Skeletal muscle cell (primary cell): ENCODE measurements around the gene GTF2H3.
A peak's percentile ranks its signal among the peaks of the same experiment; 100 is the strongest.

Experiments used
- DNase-seq: peaks from one replicate; pipeline ENCODE4 v3.0.0-alpha.2; 2010; ENCODE audit warnings: low read depth
- H3K4me3 ChIP-seq: 2 replicates; pipeline ENCODE4 v1.5.1; 2011; ENCODE audit warnings: low read depth, mild to moderate bottlenecking, control low read depth, low read length, moderate library complexity

GTF2H3 gene

DNA sequence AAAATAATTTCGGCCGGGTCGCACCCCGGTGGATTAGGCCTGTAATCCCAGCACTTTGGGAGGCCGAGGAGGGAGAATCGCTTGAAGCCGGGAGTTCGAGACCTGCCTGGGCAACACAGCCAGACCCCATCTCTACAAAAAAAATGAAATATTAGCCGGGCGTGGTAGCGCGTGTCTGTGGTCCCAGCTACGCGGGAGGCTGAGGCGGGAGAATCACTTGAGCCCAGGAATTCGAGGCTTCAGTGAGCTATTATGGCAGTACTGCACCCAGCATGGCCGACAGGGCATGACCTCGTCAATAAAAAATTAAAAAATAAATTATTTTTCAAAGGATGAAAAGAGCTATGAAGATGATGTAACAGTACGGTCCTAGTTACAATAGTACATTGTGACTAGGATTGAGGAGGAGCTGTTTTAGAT is 523 bp downstream of the GTF2H3 start:
- DNase-seq, result no peak
- H3K4me3 ChIP-seq, result peak overlapping the region; percentile 99

- no peak overlapping the region for H3K4me3 ChIP-seq
- DNase-seq, result no peak
Measured at GRCh38 chr12:123643911-123644310, 10.3 kb downstream of the GTF2H3 start.

GRCh38 chr12:123645380-123645779 is 11.8 kb downstream of the GTF2H3 start:
- no peak overlapping the region for H3K4me3 ChIP-seq
- no peak for DNase-seq

DNA sequence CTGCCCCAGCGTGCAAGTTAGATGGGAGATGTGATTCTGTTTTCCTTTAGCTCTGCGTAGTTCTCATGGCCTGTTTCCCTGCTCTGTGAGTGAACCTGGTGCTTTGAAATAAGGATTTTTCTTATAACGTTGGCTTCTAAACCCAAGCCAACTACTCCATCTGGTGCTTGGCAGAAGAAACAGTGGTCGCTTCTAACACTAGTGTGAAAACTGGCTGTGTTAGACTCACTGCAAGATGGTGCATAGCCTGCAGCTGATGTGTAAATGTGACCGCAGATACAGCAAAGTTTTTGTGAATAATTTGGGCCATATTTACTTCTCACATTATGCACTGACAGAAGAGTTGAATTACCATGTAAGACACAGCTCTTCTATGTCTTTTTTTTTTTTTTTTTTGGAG is 12.2 kb downstream of the GTF2H3 start:
- no peak overlapping the region for H3K4me3 ChIP-seq
- no peak for DNase-seq

DNA sequence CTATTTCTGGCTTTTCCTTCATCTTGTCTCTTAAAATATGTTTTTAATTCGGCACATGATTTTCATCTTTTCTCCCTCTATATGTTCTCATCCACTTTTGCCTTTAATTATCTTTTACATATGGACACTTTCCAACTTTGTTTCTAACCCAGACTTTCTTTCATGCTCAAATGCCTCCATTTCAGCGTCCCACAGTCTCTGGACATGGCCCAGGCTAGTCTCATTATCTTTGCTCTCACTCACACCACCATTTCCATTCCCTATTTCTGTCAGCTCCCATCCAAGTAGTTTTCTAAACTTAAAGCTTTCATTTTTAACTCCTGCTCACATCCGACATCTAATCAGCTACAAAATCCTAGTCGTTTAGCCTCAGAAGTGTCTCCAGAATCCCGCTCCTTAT is 14.8 kb downstream of the GTF2H3 start:
- H3K4me3 ChIP-seq, result no peak overlapping the region
- no peak for DNase-seq

- no peak overlapping the region for H3K4me3 ChIP-seq
- DNase-seq, result no peak
Measured at GRCh38 chr12:123654129-123654701, 20.6 kb downstream of the GTF2H3 start.

- H3K4me3 ChIP-seq, result no peak overlapping the region
- DNase-seq, result no peak
Measured at GRCh38 chr12:123655420-123655819, 21.8 kb downstream of the GTF2H3 start.

DNA sequence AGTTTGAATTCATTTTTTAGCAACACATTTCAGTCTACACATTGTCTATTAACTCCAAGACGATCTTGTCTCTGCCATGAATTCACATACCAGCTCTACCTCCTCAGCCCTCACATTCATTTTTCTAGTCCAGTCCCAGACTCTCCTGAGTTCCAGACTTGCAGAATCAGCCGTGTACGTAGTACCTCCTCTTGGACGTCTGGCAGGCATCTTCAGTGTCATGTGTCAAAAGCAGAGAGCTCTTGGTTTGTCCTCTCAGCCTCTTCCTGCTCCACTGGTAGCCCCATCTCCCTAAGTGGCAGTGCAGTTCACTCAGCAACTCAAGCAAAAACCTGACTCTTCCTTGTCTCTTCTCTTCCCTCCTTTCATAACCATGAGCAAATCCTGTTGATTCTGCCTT is 22.8 kb downstream of the GTF2H3 start:
- DNase-seq, result no peak
- H3K4me3 ChIP-seq, result no peak overlapping the region

- no peak for DNase-seq
- no peak overlapping the region for H3K4me3 ChIP-seq
Measured at GRCh38 chr12:123657211-123657610, 23.6 kb downstream of the GTF2H3 start.

GRCh38 chr12:123659996-123660727 is 26.5 kb downstream of the GTF2H3 start:
- DNase-seq, result peak; percentile 65
- H3K4me3 ChIP-seq, result no peak overlapping the region

DNA sequence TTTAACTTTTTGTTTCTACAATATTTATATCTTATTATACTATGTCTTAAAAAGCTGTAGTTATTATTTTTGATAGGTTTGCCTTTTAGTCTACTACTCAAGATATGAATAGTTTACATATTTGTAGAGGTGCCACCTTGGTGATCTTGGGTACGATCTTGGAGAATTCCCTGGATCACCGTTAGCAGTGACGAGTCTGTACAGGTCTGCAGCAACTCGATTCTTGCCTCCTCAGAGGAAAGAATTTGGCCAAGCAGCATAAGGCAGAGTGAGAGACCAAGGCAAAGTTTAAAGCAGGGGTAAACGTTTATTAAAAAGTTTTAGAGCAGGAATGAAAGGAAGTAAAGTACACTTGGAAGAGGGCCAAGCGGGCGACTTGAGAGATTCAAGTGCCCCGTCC is 34.1 kb downstream of the GTF2H3 start:
- H3K4me3 ChIP-seq, result no peak overlapping the region

GRCh38 chr12:123670882-123671728 is 37.5 kb downstream of the GTF2H3 start, which contains the start of gene TCTN2:
Gene TCTN2, plus strand, starts transcription at chr12:123671113. Its CDS starts 128 bp downstream, at chr12:123671241.
- DNase-seq, result peak; percentile 67
- H3K4me3 ChIP-seq, result peak within 1 kb of the TSS; percentile 92

More for the DNA sequence above, 34.1 kb downstream of the GTF2H3 start:
- DNase-seq, result no peak

- peak; percentile 3 for DNase-seq
- H3K4me3 ChIP-seq, result peak overlapping the region; percentile 92
Measured at GRCh38 chr12:123671876-123672275, 38.2 kb downstream of the GTF2H3 start.

DNA sequence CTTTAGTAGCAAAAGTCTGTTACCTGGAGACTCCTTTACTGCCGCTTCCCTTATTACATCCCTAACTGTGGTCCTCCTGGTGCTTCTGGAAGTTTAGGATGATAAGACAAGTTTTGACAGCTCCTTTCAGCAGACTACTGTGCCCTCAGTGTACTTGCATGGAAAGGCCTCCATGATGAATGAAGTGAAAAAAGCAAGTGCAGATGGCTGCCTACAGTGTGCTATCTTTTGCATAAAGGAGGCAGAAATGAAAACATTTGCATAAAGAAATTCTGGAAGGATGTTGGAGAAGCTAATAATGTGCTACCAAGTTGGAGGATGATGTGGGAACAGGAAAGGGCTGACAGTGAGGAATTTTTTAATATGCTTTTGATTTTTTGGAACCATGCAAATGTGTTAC is 41.8 kb downstream of the GTF2H3 start:
- DNase-seq, result no peak
- H3K4me3 ChIP-seq, result no peak overlapping the region

- H3K4me3 ChIP-seq, result no peak overlapping the region
- DNase-seq, result no peak
Measured at GRCh38 chr12:123676616-123677320, 43.1 kb downstream of the GTF2H3 start.

GRCh38 chr12:123678981-123679380 is 45.4 kb downstream of the GTF2H3 start:
- no peak for DNase-seq
- H3K4me3 ChIP-seq, result no peak overlapping the region

- no peak for DNase-seq
- H3K4me3 ChIP-seq, result no peak overlapping the region
Measured at GRCh38 chr12:123681605-123682004, 48.0 kb downstream of the GTF2H3 start.

- no peak for DNase-seq
- H3K4me3 ChIP-seq, result no peak overlapping the region
Measured at GRCh38 chr12:123683964-123684363, 50.3 kb downstream of the GTF2H3 start.

- no peak for DNase-seq
- H3K4me3 ChIP-seq, result no peak overlapping the region
Measured at GRCh38 chr12:123686636-123687190, 53.1 kb downstream of the GTF2H3 start.
